Adrenal gland (tissue), 12 donors: Measurements from ENCODE around the gene HIGD2A. TPM values are rescaled to one million over a fixed set of nuclear protein-coding genes. Genes with fewer than 3 reads are reported as not detected.

Source experiments
- DNase-seq, 7 donors: peaks; one replicate each; pipeline ENCODE4 v3.0.0-alpha.2; 2019 to 2020
- H3K27ac ChIP-seq, 5 donors: fragments of 200-600 bp; sonication (generic) in 4 of 5; 1 replicate in 3 of 5; 2 replicates in 2 of 5; pipeline versions ENCODE4 v1.5.1 to v1.8.0; 2016 to 2020; ENCODE audit warnings: mild to moderate bottlenecking in 1 of 5
- H3K27me3 ChIP-seq: fragments of 200-600 bp; 2 replicates; pipeline ENCODE4 v1.8.0; 2021
- H3K36me3 ChIP-seq, 2 donors: fragments of 200-600 bp; replicated peaks in 1 of 2; 1 replicate in 1 of 2; 2 replicates in 1 of 2; pipeline versions ENCODE4 v1.5.1 to v1.8.0; 2018 to 2022
- H3K4me1 ChIP-seq, 2 donors: fragments of 200-600 bp; replicated peaks in 1 of 2; 1 replicate in 1 of 2; 2 replicates in 1 of 2; pipeline versions ENCODE4 v1.5.1 to v1.8.0; 2018 to 2021
- H3K4me3 ChIP-seq, 4 donors: fragments of 200-600 bp; sonication (generic) in 3 of 4; one replicate each; pipeline ENCODE4 v1.5.1; 2016 to 2018
- H3K9me3 ChIP-seq, 3 donors: fragments of 200-600 bp; sonication (generic) in 1 of 3; replicated peaks in 1 of 3; 1 replicate in 2 of 3; 2 replicates in 1 of 3; pipeline versions ENCODE4 v1.5.1 to v1.8.0; 2016 to 2021
- POLR2A ChIP-seq, 2 donors: fragments of 450-650 bp; IDR thresholded peaks; one replicate each; pipeline ENCODE4 v1.6.1; 2017; ENCODE audit warnings: antibody characterized with exemption in 2 of 2, mild to moderate bottlenecking in 2 of 2, moderate library complexity in 1 of 2
- WGBS, 4 donors: extraction: QIAGEN DNeasy Blood & Tissue Kit in 2 of 4; methylation state at CpG; one replicate each; pipeline versions ENCODE4 v1.1.5 to v1.1.7; 2013 to 2017; 5-methylcytosine and 5-hydroxymethylcytosine counted together
- intact Hi-C, 2 donors: fragments of 100-400 bp; cut with DNase I; formaldehyde crosslinking; loops; one replicate each; pipeline versions ENCODE4 v1.14.1 to v1.15.0; 2022 to 2023
- polyA plus RNA-seq, 3 donors: library from polyadenylated mRNA; stranded (reverse); fragments of 200-250 nt in 2 of 3; fragments of 350-450 nt in 1 of 3; fragmentation: Illumina TruSeq in 1 of 3; extraction: RNeasy Lipid Tissue Mini Kit (QIAGEN cat#74804) in 1 of 3; gene quantifications; one replicate each; pipeline ENCODE4 v1.2.3, GENCODE V29; 2013 to 2014
- total RNA-seq, 9 donors: library from RNA; depleted of rRNA in 4 of 9; stranded (reverse); fragments of >200 nt in 4 of 9; fragments of 120-200 nt in 1 of 9; fragmentation: NEBNext Ultra II Directional in 1 of 9; extraction: Animal tissue kit (Norgen Biotek cat#: 25700) in 1 of 9; gene quantifications; one replicate each; pipeline versions ENCODE4 v1.1.0 to v1.2.4, GENCODE V29; 2013 to 2023
- TF ChIP-seq, protein P1 (sequence below), 6 experiments: fragments of 450-650 bp in 4 of 6; fragments of 200-600 bp in 2 of 6; sonication (generic) in 1 of 6; IDR thresholded peaks; 1 replicate in 5 of 6; 2 replicates in 1 of 6; pipeline versions ENCODE4 v1.5.1 to v1.8.0; 2016 to 2021; ENCODE audit warnings: antibody characterized with exemption in 6 of 6, mild to moderate bottlenecking in 2 of 6, moderate library complexity in 1 of 6
- donor health status: healthy with polysubstance abuse.
- donor health status: Bipolar disorder and iron deficiency.
- donor health status: DM: yes; HTN: yes; CAD: no.
- donor health status: DM: no; HTN: no; CAD: no.
- donor health status: DM: no; HTN: no; CAD: no.
- donor health status: DM: yes; HTN: yes; CAD: no.

Gene HIGD2A
- total and polyA plus RNA-seq, 12 donors = 112 to 492 (median 214) TPM

- H3K4me1 ChIP-seq = no peaks in the 10 kb centered on the region
- intact Hi-C loops = no loop called here
- H3K9me3 ChIP-seq = no peaks in the 10 kb centered on the region
- H3K36me3 ChIP-seq = peaks cover 0 to 31% of the 10 kb centered on the region in 2 donors
- no peak for TF ChIP-seq POLR2A (IDR thresholded peaks at IDR 0.05)
- TF ChIP-seq, protein P1, sequence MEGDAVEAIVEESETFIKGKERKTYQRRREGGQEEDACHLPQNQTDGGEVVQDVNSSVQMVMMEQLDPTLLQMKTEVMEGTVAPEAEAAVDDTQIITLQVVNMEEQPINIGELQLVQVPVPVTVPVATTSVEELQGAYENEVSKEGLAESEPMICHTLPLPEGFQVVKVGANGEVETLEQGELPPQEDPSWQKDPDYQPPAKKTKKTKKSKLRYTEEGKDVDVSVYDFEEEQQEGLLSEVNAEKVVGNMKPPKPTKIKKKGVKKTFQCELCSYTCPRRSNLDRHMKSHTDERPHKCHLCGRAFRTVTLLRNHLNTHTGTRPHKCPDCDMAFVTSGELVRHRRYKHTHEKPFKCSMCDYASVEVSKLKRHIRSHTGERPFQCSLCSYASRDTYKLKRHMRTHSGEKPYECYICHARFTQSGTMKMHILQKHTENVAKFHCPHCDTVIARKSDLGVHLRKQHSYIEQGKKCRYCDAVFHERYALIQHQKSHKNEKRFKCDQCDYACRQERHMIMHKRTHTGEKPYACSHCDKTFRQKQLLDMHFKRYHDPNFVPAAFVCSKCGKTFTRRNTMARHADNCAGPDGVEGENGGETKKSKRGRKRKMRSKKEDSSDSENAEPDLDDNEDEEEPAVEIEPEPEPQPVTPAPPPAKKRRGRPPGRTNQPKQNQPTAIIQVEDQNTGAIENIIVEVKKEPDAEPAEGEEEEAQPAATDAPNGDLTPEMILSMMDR (IDR thresholded peaks at IDR 0.05) = no peak
- no peak overlapping the region for H3K4me3 ChIP-seq
- no peak for DNase-seq
- no peaks in the 10 kb centered on the region for H3K27me3 ChIP-seq
- no peak overlapping the region for H3K27ac ChIP-seq
- WGBS, 4 donors = 86 to 89% (median 87%) methylated on average over 22 of the region's 22 CpGs
These were observed 13.0 kb downstream of the HIGD2A start for GRCh38 chr5:176401281-176402205.

DNA sequence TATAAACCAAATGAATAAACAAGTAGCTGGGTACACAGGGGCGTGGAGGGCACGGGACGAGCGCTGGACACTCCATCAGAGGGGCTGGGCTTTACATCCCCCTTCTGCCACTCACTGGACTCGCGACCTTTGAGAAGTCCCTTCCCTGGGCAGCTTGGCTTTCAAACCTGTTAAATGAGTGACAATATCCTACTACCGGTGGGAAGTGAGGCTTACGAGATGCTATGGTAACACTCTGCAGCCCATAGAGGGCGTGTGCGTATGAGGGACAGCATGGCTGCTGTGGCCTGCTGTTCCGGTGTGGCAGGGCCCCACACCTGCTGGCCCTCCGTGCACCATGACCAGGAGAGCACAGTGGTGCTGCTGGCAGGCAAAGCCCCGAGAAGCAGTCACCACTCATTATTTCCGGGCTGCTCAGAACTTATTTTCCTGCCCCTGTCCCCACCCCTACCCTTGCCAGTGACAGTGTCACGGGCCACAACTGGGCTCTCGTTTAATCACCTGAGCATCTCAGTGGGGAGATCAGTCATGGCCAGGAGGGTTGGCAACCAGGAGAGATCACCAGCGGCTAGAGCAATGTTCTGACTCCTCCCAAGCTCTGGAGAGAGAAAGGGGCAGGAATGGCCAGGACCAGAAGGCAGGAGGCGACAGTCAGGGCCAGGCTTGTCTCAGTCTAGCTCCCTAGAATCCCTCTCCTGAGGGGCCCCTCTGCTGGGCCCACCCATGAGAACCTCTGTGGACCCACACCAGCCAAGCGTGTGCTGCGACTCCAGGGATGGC lies 17.3 kb downstream of the HIGD2A start:
- Histone ChIP-seq H3K4me3 (no peak overlapping the region), H3K36me3 (peaks cover 0 to 39% of the 10 kb centered on the region in 2 donors), H3K27me3 (no peaks in the 10 kb centered on the region), H3K9me3 (no peaks in the 10 kb centered on the region), H3K27ac (no peak overlapping the region), H3K4me1 (peaks cover 5 to 8% of the 10 kb centered on the region in 2 donors)
- WGBS, 4 donors = 83 to 92% (median 90%) methylated on average over 18 to 20 of the region's 20 CpGs
- intact Hi-C loops = no loop called here
- DNase-seq = no peak
- no peak for TF ChIP-seq POLR2A (IDR thresholded peaks at IDR 0.05)
- TF ChIP-seq, protein P1 (IDR thresholded peaks at IDR 0.05) = no peak

- DNase-seq = peak in 3 of 7 donors; percentile 5 to 37 (median 9)
- Histone ChIP-seq H3K4me3 (no peak overlapping the region), H3K27ac (no peak overlapping the region), H3K36me3 (peaks cover 0 to 39% of the 10 kb centered on the region in 2 donors), H3K4me1 (peaks cover 12 to 15% of the 10 kb centered on the region in 2 donors), H3K9me3 (no peaks in the 10 kb centered on the region), H3K27me3 (no peaks in the 10 kb centered on the region)
- 84 to 91% (median 87%) methylated on average over 9 of the region's 9 CpGs for WGBS, 4 donors
- TF ChIP-seq, protein P1 (IDR thresholded peaks at IDR 0.05) = no peak
- no peak for TF ChIP-seq POLR2A (IDR thresholded peaks at IDR 0.05)
- intact Hi-C loops = no loop called here
These were observed 18.0 kb downstream of the HIGD2A start for GRCh38 chr5:176406436-176407052.
